Measurements from ENCODE around the gene EBF4.
"Not testable (repeated sequence)": the region's sequence is repeated elsewhere in the genome, so short reads cannot be mapped to it uniquely, and the experiment has no call there.

The EBF4 gene

DNA sequence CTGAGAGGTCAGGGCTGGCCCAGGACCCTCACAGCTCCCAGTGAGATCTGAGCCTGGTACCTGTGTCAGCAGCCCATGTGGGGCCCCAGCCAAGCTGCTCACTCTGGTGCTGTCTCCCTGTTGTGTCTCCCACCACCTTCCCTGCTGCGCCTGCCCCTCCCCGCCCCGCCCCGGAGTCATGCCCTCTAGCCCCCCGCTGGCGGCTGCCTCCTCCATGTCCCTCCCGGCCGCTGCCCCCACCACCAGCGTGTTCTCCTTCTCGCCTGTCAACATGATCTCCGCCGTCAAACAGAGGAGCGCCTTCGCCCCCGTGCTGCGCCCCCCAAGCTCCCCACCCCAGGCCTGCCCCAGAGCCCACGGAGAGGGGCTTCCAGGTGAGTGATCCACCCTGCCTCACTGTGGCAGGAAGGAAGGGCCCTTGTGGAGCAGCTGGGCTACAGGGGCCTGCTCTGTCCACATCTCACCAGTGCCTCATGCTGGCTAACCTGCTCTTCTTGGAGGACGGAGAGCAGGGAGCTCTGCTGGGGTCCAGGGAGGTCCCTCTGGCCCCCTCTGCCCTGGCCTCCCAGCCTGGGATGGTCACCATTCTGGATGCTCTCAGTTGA, 63.0 kb downstream of the EBF4 start:
- in situ Hi-C loops (cut with MboI; ENCODE audit: low sequenced_read_pairs), result no loop called here

DNA sequence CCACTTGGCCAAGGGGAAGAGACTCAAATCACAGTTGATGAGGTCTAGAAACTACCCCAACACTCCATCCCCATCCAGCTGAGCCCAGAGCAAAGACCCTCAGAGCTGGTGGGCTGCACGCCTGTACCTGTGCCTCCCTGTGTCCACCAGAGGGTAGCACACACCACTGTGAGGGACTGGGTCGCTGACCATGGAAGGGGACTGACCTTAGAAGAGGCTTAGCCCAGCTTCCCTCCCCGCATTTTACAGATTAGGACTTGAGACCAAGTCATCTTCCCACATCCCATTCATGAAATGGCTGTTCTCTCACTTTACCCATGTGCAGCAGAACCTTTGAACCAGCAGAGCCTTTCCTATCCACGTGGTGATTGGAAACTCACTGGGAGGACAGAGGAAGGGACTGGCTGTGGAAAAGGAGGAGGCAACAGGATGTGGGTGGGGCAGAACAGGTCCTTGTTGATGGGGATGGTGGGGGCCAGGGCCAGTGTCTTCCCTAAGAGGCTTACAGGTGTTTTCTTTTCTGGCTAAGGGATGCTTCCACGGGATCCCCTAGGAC, 63.6 kb downstream of the EBF4 start:
- in situ Hi-C loops (cut with MboI; ENCODE audit: low sequenced_read_pairs), result no loop called here

DNA sequence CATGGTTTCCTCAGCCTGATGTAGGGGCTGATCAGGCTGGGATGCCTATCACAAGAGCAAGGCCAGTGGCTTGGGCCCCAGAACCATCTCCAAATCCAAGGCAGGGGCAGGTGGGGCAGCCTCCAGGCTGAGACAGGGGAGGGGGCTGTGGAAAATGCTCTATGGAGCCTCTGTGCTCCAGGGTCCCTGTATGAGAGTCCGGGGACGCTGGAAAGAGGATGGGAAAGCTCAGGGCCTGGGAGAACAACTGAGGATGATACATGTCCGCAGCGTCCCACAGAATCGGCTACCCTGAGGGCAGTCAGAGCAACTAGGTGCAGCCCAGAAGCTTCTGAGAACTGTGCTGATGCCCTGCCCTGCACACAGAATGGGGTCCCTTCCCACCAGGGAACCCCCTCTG, 64.4 kb downstream of the EBF4 start:
- in situ Hi-C loops (cut with MboI; ENCODE audit: low sequenced_read_pairs), result no loop called here

DNA sequence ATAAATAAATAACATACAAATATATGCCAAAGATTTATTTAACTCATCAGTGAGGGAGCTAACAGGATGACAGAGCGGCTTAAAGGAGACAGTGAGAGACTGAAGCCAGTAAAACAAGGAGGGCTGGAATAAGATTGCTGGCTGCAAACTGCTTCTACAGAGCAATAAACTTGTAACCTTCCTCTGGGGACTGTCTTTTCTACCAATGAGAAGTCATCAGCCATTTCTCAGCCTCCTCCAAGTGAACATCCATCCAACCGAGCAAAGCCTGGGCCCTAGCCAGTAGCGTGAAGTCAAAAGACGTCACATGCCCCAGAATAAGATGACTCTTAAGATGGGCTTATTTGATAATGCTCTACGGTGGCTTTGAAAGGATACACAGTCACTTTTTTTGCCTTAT, 65.4 kb downstream of the EBF4 start:
- in situ Hi-C loops (cut with MboI; ENCODE audit: low sequenced_read_pairs), result no loop called here

DNA sequence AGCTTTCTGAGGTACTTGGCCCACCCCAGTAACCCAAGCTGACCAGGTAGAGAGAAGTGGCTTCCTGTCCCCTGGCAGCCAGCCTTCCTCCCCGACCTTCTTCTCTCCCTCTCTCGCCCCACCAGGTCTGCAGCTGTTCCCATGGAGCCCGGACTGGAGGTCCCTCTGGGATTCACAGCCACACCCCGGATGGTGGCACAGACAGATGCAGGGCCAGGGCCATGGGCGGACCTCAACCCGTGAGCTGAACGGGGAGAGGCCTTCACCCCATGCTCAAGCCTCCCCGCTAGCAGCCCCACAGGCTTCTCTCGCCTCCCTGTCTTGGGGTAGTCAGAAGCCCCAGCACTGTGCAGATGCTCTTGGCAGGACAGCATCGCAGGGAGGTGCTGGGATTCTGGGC, 66.6 kb downstream of the EBF4 start:
- in situ Hi-C loops (cut with MboI; ENCODE audit: low sequenced_read_pairs), result no loop called here

DNA sequence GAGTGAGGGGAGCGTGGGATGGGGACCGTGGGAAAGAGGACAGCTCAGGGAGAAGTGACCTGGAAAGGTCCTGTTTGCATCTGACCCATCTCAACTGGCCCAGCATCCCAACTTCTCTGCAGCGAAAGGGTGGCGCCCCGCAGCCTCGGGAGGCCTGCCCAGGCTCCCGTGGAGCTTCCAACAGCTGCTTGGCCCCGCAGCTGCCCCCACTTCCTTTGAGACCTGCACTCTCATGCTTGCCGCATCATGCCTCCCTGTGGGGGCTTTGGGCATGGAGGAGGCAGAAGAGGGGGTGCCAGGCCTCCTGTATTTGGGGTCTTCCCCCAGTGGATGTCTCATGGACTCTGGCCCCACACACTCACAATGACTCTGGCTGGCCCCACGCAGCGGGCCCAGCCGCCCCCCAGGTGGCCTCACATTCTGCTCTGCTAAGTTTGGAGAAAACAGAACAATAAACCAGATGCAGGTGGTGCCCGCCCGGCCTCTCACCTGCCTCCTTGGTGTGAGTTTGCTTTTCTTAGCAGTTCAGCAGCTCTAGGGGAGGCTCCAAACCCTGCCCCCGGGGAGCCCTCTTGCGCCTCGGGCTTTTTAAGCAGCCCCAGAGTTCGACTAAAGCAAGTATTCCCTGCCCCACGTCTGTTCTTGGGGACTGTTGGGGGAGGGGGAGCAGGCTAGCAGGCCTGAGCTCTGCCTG, 67.2 kb downstream of the EBF4 start:
- in situ Hi-C loops (cut with MboI; ENCODE audit: low sequenced_read_pairs), result no loop called here

DNA sequence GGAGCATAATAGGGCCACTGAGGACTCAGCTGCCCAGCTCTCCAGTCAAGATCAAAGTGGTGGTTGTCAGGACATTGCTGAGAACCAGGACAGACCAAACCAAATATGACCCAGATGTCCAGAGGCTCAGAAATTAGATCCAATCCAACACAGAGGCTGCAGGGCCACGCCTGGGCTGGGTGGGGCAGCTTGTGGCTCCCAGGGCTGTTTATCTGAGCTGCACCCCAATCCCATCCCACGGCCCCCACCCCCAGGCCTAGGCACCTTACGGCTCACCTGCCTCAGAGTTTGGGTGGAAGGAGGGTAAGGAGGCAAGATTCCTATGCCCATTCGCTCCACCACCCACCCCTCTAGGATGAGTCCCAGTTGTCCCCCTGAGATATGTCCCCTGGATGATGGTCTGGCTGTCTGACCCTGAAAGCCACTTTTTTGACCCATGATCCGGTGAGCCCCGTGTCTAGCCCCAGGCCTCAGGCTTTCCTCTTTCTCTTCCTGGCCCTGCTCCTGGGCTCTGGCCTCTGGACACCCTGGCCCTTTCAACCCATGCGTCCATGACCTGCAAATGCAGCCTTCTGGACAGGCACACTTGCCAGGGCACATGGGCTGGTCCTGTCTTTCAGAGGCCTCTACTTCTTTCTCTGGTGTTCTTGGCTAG, 67.8 kb downstream of the EBF4 start:
- in situ Hi-C loops (cut with MboI; ENCODE audit: low sequenced_read_pairs), result no loop called here

DNA sequence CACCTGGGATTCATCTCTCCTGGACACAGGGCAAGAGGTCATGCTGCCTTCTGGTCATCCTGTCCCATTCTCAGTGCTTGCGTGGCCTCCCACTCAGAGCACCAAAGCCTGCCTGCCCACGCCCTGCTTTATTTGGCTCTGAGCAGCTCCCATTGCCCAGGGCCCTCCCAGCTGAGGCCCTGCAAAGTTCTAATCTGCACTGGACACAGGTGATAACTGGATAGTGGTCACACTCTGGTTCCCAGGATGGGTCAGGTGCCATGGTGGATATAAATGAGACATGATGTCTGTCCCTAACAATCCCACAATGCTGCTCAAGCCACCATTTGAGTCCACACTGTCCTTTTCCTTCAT, 68.3 kb downstream of the EBF4 start:
- in situ Hi-C loops (cut with MboI; ENCODE audit: low sequenced_read_pairs), result no loop called here

DNA sequence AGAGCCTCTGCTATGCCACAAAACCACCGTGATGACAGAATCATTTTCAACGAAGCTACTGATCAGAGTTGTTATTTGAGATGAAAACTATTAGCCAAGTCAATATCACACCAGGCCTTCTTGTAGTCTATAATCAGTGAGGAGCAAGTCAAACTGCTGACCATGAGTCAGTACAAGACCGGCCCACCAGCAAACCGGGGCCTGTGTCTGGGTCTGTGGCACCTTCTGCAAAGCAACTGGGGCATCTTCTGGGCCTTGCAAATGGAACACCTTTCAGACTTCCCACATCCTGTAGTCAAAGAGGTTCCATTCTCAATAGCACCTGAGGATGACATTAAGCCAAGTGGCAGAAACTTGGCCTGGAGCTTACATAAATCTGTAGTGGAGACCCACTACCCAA, 69.3 kb downstream of the EBF4 start:
- in situ Hi-C loops (cut with MboI; ENCODE audit: low sequenced_read_pairs), result no loop called here

DNA sequence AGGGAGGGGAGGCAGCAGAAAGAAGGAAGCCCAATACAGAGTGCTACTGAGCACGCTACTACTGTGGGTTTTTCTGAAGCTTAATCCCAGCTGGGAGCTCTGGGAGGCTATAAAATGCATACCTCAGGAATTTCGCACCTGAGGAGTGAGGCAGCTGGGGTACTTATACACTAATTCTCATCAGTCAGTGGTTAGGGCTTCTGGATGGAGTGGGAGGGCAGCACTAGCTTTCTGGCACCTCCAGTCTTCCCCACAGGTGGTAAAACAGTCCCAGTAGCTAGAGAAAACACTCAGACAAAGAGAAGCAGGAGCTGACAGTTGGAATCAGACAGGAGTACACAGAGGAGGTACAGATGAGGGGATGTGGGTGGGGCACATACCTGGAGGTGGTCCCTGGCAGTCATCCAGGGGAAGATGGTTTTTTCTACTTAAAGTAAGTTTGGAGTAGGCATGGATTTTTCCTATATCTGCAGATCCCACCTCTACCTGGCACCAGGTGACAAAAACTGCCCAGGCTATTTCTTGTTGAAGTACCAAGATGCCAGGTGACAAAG, 70.1 kb downstream of the EBF4 start:
- in situ Hi-C loops (cut with MboI; ENCODE audit: low sequenced_read_pairs), result no loop called here

DNA sequence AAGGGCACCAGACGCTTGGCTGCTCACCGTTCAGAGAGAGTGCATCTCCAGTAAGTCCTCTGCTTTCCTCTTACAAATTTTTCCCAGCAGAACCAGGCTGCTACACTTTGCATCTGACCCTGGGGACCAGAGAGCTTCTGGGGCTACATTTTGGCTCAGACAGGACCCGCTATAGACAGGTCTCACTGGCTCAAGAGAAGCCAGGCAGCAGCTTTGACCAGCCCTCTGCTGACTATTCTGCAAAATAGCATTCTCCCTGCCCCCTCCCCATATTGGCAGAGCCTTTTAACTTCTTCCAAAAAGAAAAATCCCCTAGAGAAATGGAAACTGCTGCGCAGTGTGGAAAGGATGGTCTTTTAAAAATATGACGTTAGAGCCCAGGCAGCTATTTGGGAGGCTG, 70.6 kb downstream of the EBF4 start:
- in situ Hi-C loops (cut with MboI; ENCODE audit: low sequenced_read_pairs), result no loop called here

DNA sequence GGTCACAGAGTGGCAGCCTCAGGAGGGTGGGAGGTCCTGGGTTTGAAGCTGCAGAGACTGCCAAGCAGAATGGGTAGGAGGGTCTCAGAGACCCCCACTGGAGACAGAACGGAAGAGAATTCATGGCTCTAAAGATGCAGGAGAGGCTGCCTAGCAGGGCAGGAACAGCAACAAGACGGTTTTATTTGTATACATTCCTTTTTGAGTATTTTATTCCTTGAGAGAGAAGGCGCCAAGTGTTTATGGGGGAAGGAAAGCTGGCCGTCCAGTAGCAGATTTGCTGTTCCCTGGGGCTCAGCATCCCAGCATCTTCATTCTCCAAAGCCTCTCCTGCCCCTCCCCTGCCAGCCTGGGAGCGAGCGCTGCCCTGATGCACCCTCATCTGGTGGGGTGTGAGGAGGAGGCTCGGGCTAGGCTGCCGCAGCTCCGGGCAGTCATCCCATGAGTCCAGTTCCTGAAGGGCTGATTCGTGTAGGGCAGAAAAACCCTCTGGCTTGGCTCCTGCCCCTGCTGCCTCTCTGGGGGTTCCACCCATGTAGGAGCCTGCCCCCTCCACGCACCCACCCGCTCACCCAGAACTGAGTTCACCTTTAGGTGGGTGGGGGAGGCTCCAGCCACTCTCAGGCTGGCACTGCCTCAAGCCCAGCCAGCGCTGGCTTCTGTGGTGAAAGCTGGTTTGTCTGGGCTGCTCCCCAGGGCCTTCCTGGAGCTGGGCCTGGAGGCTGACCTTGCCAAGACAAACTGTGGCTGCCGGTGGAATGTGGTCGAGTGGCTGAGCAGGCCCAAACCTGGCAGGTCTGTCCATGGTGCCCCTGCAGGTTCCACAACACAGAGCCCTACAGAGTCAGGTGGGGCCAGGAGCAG, 75.4 kb downstream of the EBF4 start:
- in situ Hi-C loops (cut with MboI; ENCODE audit: low sequenced_read_pairs), result no loop called here

DNA sequence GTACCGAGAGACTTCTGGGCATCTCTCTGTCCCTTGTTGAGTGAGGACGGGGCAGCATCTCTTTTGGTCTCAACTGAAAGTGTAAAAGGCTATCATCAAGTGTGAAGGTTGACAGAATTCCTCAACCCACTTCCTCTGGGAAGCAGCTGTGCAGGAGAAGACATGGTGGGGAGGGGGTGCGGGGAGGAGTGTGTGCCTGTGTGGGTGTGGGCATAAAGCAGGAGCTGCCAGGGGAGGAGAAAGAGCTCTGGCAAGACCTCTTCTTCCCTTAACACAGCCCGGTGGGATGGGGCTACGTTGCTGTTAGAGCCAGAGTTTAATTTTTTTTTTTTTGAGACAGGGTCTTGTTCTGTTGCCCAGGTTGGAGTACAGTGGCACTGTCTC, 76.0 kb downstream of the EBF4 start:
- in situ Hi-C loops (cut with MboI; ENCODE audit: low sequenced_read_pairs), result no loop called here

DNA sequence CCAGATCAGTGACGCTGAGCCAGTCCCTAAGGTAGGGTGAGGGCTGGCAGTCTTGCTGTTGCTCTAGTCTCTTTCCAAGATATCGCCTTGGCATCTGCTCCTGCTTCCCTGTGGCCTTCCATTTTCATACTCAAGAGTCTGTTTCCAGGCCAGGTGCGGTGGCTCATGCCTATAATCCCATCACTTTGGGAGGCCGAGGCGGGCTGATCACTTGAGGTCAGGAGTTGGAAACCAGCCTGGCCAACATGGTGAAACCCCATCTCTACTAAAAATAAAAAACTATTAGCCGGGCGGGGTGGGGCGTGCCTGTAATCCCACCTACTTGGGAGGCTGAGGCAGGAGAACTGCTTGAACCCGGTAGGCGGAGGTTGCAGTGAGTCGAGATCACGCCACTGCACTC, 77.5 kb downstream of the EBF4 start:
- in situ Hi-C loops (cut with MboI; ENCODE audit: low sequenced_read_pairs), result not testable (repeated sequence)

DNA sequence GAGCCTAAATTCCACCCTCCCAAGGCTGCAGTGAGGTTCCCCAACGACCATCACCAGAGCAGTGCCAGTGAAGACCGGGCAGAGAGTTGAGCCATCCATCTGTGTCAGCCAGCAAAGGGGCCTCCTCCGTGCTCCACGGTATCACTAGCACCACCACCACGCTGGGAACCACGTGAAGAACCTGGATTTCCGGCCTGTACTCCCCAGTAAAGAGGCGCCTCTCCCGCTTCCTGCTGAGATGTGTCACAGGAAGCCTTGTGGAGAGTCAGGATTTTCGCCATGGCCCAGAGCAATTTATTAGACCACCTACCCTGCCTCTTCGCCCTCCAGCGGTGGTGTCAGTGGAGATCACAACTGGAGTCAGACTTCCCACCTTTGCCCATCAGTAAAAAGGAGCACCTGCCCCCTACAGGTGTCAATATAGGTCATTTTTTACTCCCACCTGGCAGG, 79.1 kb downstream of the EBF4 start:
- in situ Hi-C loops (cut with MboI; ENCODE audit: low sequenced_read_pairs), result no loop called here

DNA sequence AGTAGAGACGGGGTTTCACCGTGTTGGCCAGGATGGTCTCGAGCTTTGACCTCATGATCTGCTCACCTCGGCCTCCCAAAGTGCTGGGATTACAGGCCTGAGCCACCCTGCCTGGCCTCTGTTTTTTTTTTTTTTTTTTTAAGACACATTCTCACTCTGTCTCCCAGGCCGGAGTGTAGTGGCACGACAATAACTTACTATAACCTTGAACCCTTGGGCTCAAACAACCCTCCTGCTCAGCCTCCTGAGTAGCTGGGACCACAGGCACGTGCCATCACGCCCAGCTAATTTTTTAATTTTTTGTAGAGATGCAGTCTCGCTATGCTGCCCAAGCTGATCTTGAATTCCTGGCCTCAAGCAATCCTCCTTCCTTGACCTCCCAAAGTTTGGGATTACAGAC, 81.2 kb downstream of the EBF4 start:
- in situ Hi-C loops (cut with MboI; ENCODE audit: low sequenced_read_pairs), result no loop called here

DNA sequence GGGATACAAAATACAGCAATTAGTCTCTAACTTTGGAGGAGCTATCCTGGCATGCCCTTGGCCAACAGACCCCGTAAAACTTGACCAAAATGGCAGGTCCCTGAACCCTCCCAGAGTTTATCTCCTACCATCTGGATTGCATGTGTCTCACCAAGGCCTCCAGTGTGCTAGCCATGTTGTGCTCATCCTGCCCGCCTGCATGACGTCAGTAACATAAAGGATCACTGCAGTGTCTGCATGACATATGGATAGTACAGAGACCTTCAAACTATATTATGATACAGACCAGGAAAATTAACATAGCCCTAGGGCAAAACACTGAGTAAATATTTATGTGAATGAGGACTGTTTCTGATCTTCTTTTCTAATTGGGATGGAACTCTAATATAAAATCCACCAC, 82.6 kb downstream of the EBF4 start:
- in situ Hi-C loops (cut with MboI; ENCODE audit: low sequenced_read_pairs), result no loop called here

DNA sequence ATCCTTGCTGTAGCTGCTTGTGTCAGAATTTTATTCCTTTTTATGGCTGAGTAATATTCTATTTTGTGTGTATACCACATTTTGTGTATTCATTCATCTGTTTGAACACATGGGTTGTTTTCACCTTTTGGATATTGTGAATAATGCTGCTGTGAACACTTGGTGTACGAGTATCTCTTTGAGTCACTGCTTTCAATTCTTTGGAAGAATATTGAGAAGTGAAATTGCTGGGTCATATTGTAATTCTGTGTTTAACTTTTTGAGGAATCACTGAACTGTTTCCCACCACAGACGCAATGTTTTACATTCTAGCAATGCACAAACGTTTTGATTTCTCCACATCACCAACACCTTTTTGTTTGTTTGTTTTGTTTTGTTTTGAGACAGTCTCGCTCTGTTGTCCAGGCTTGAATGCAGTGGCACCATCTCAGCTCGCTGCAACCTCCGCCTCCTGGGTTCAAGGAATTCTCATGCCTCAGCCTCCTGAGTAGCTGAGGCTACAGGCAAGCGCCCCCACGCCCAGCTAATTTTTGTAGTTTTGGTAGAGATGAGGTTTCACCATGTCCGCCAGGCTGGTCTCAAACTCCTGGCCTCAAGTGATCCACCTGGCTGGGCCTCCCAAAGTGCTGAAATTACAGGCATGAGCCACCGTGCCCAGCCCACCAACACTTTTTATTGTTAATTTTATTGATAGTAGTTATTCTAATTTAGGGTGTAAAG, 86.2 kb downstream of the EBF4 start:
- in situ Hi-C loops (cut with MboI; ENCODE audit: low sequenced_read_pairs), result no loop called here

DNA sequence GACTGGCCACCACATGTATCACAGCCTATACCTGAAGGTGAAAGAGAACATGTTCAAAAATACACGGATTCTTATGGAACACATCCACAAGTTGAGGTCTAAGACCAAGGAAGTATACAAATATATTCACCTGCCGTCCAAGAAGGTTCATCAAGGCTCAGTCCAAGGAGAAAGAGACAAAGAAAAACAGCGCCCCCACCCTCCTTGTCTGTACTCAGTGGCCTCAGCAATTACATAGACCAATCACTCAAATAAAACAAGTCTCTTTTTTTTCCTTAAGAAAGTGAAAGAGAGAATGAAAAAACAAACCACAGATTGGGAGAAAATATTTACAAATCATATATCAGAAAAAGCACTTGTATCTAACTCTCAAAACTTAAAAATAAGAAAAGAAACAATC, 88.4 kb downstream of the EBF4 start:
- in situ Hi-C loops (cut with MboI; ENCODE audit: low sequenced_read_pairs), result no loop called here

DNA sequence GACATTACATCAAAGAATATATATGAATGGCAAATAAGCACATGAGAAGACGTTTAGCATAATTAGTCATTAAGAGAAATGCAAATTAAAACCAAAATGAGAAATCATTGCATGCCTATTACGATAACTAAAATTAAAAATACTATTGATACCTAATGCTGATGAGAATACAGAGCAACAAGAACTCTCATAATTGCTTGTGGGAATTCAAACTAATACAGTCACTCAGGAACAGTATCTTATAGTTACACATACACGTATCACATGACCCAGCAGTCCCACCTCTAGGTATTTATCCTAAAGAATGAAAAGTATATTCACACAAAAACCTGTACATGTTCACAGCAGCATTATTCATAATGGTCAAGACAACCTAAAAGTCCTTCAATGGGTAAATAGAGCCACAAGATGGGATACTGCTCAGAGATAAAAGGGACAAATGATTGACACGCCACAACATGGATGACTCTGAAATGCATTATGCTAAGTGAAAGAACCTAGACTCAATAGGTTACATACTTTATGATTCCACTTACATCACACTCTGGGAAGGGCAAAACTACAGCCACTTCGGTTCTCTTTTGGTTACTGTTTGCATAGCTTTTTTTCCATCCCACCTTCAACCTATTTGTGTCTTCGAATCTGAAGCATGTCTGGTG, 91.5 kb downstream of the EBF4 start:
- in situ Hi-C loops (cut with MboI; ENCODE audit: low sequenced_read_pairs), result no loop called here
